Measurements from ENCODE around the gene AKAP7. TPM values are rescaled to one million over a fixed set of nuclear protein-coding genes. Genes with fewer than 3 reads are reported as not detected.

Gene AKAP7
- total RNA-seq, 1 experiment from 2014 or later = 3.1 TPM

GRCh38 chr6:131212913-131213312 is 77.6 kb downstream of the AKAP7 start:
- TF ChIP-seq, protein P1, sequence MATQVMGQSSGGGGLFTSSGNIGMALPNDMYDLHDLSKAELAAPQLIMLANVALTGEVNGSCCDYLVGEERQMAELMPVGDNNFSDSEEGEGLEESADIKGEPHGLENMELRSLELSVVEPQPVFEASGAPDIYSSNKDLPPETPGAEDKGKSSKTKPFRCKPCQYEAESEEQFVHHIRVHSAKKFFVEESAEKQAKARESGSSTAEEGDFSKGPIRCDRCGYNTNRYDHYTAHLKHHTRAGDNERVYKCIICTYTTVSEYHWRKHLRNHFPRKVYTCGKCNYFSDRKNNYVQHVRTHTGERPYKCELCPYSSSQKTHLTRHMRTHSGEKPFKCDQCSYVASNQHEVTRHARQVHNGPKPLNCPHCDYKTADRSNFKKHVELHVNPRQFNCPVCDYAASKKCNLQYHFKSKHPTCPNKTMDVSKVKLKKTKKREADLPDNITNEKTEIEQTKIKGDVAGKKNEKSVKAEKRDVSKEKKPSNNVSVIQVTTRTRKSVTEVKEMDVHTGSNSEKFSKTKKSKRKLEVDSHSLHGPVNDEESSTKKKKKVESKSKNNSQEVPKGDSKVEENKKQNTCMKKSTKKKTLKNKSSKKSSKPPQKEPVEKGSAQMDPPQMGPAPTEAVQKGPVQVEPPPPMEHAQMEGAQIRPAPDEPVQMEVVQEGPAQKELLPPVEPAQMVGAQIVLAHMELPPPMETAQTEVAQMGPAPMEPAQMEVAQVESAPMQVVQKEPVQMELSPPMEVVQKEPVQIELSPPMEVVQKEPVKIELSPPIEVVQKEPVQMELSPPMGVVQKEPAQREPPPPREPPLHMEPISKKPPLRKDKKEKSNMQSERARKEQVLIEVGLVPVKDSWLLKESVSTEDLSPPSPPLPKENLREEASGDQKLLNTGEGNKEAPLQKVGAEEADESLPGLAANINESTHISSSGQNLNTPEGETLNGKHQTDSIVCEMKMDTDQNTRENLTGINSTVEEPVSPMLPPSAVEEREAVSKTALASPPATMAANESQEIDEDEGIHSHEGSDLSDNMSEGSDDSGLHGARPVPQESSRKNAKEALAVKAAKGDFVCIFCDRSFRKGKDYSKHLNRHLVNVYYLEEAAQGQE (IDR thresholded peaks at IDR 0.05; ENCODE audit: low read depth) = no peak
- TF ChIP-seq TCF7L2 (IDR thresholded peaks at IDR 0.05; ENCODE audit: borderline replicate concordance, extremely low read depth, insufficient read depth, insufficient read length) = no peak
- TF ChIP-seq, protein P2, sequence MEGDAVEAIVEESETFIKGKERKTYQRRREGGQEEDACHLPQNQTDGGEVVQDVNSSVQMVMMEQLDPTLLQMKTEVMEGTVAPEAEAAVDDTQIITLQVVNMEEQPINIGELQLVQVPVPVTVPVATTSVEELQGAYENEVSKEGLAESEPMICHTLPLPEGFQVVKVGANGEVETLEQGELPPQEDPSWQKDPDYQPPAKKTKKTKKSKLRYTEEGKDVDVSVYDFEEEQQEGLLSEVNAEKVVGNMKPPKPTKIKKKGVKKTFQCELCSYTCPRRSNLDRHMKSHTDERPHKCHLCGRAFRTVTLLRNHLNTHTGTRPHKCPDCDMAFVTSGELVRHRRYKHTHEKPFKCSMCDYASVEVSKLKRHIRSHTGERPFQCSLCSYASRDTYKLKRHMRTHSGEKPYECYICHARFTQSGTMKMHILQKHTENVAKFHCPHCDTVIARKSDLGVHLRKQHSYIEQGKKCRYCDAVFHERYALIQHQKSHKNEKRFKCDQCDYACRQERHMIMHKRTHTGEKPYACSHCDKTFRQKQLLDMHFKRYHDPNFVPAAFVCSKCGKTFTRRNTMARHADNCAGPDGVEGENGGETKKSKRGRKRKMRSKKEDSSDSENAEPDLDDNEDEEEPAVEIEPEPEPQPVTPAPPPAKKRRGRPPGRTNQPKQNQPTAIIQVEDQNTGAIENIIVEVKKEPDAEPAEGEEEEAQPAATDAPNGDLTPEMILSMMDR (IDR thresholded peaks at IDR 0.05 in 2 of 3, conservative IDR thresholded peaks at IDR 0.05 in 1 of 3; ENCODE audit: borderline replicate concordance in 1 of 3, insufficient read depth in 1 of 3, low read depth in 2 of 3, low read length in 2 of 3) = no peak
- no peak for TF ChIP-seq CEBPB (IDR thresholded peaks at IDR 0.05; ENCODE audit: low read depth)
- TF ChIP-seq RAD21 (IDR thresholded peaks at IDR 0.05; ENCODE audit: low read depth) = no peak
- TF ChIP-seq EZH2 (IDR thresholded peaks at IDR 0.05) = no peak
- Histone ChIP-seq H3K79me2 (ENCODE audit: insufficient read depth, low read length) (no peaks in the 10 kb centered on the region), H4K20me1 (ENCODE audit: insufficient read depth) (no peaks in the 10 kb centered on the region), H3K36me3 (ENCODE audit: control insufficient read depth in 1 of 2, insufficient read depth in 2 of 2, low read length in 2 of 2) (no peaks in the 10 kb centered on the region), H3K4me2 (ENCODE audit: low read length) (no peak overlapping the region), H3K4me3 (replicated peaks in 1 of 2; ENCODE audit: low read depth in 1 of 2, low read length in 2 of 2) (no peak overlapping the region), H3K27me3 (ENCODE audit: insufficient read depth, low read length) (no peaks in the 10 kb centered on the region), H3K27ac (ENCODE audit: low read depth, low read length) (no peak overlapping the region), H3K9ac (ENCODE audit: low read length) (no peak overlapping the region), H3K9me3 (ENCODE audit: control insufficient read depth in 1 of 2, insufficient read depth in 1 of 2, low read depth in 1 of 2, low read length in 2 of 2) (no peaks in the 10 kb centered on the region), H3K9me2 (ENCODE audit: insufficient read depth) (no peaks in the 10 kb centered on the region), H3K4me1 (ENCODE audit: control insufficient read depth in 1 of 2, insufficient read depth in 2 of 2, low read length in 2 of 2) (no peaks in the 10 kb centered on the region), H2AFZ (ENCODE audit: low read depth, low read length, poor library complexity, severe bottlenecking) (no peak overlapping the region)
- intact Hi-C loops (cut with micrococcal nuclease) = no loop called here
- DNase-seq (ENCODE audit: low read depth, low spot score) = no peak
- no TSS peak for BruUV-seq (replicated peaks)
- POLR2A ChIA-PET = no interaction called here
- CTCF ChIA-PET = no interaction called here
- no peak for ATAC-seq
- RAD21 ChIA-PET (ENCODE audit: low non-redundant PET in 1 of 2, low total read pairs in 2 of 2, uncharacterized antibody in 2 of 2, unreplicated experiment in 2 of 2) = no interaction called here
